Cardiac muscle cell (in vitro differentiated cells and primary cell): Measurements from ENCODE around the gene HDAC4. TPM values are rescaled to one million over a fixed set of nuclear protein-coding genes. Genes with fewer than 3 reads are reported as not detected.
A peak's percentile ranks its signal among the peaks of the same experiment; 100 is the strongest.

ENCODE experiments used
- DNase-seq, 2 donors: peaks; one replicate each; pipeline versions ENCODE4 v3.0.0 to v3.0.0-alpha.2; 2010 to 2017; ENCODE audit warnings: low read depth in 1 of 2, low spot score in 1 of 2
- H3K27ac ChIP-seq: fragments of 200-600 bp; sonication (generic); 2 replicates; pipeline ENCODE4 v1.5.1; 2016
- H3K27me3 ChIP-seq: fragments of 200-600 bp; sonication (generic); 2 replicates; pipeline ENCODE4 v1.6.0; 2016; ENCODE audit warnings: control low read depth
- H3K36me3 ChIP-seq: fragments of 200-600 bp; sonication (generic); 2 replicates; pipeline ENCODE4 v1.5.1; 2016; ENCODE audit warnings: control low read depth
- H3K4me1 ChIP-seq: fragments of 200-600 bp; sonication (generic); 2 replicates; pipeline ENCODE4 v1.8.1; 2017; ENCODE audit warnings: low read depth, mild to moderate bottlenecking, mixed run types
- H3K4me3 ChIP-seq: fragments of 200-600 bp; sonication (generic); 2 replicates; pipeline ENCODE4 v1.5.1; 2016; ENCODE audit warnings: mild to moderate bottlenecking
- H3K9me3 ChIP-seq: fragments of 200-600 bp; sonication (generic); 2 replicates; pipeline ENCODE4 v1.5.1; 2017; ENCODE audit warnings: low read depth, mild to moderate bottlenecking, control low read depth
- CTCF ChIP-seq: IDR thresholded peaks from 2 replicates; pipeline ENCODE4 v1.5.1; 2012; ENCODE audit warnings: low read depth, mild to moderate bottlenecking, low read length
- polyA plus RNA-seq: library from polyadenylated mRNA; unstranded; fragments of >200 nt; fragmentation: Nextera tagmentation; extraction: Ambion mirVana; gene quantifications from 2 replicates; pipeline ENCODE4 v1.2.1, GENCODE V29; 2016
- total RNA-seq: library from RNA; depleted of rRNA; stranded (reverse); fragments of >200 nt; gene quantifications from 2 replicates; pipeline ENCODE4 v1.2.3, GENCODE V29; 2016

Gene HDAC4
- total and polyA plus RNA-seq, 2 experiments from 2014 or later, result 7.0 to 41.6 TPM

- TF ChIP-seq CTCF, result peak; percentile 57
Measured at GRCh38 chr2:239361311-239361642, 39.5 kb downstream of the HDAC4 start.

GRCh38 chr2:239360421-239361310 lies 40.2 kb downstream of the HDAC4 start:
- Histone ChIP-seq H3K9me3 (no peaks in the 10 kb centered on the region), H3K27me3 (no peaks in the 10 kb centered on the region), H3K36me3 (no peaks in the 10 kb centered on the region), H3K4me1 (peaks cover 7% of the 10 kb centered on the region), H3K27ac (no peak overlapping the region), H3K4me3 (no peak overlapping the region)
- TF ChIP-seq CTCF, result no peak
- DNase-seq, result no peak

More at GRCh38 chr2:239361311-239361642, 39.5 kb downstream of the HDAC4 start:
- Histone ChIP-seq H3K27ac (no peak overlapping the region), H3K9me3 (no peaks in the 10 kb centered on the region), H3K27me3 (no peaks in the 10 kb centered on the region), H3K4me3 (no peak overlapping the region), H3K36me3 (no peaks in the 10 kb centered on the region), H3K4me1 (peaks cover 7% of the 10 kb centered on the region)
- peak; percentile 32 to 39 for DNase-seq

- Histone ChIP-seq H3K9me3 (no peaks in the 10 kb centered on the region), H3K27ac (no peak overlapping the region), H3K4me3 (no peak overlapping the region), H3K4me1 (peaks cover 7% of the 10 kb centered on the region), H3K27me3 (no peaks in the 10 kb centered on the region), H3K36me3 (no peaks in the 10 kb centered on the region)
- TF ChIP-seq CTCF, result no peak
- DNase-seq, result no peak
Measured at GRCh38 chr2:239360008-239360407, 40.8 kb downstream of the HDAC4 start.

DNA sequence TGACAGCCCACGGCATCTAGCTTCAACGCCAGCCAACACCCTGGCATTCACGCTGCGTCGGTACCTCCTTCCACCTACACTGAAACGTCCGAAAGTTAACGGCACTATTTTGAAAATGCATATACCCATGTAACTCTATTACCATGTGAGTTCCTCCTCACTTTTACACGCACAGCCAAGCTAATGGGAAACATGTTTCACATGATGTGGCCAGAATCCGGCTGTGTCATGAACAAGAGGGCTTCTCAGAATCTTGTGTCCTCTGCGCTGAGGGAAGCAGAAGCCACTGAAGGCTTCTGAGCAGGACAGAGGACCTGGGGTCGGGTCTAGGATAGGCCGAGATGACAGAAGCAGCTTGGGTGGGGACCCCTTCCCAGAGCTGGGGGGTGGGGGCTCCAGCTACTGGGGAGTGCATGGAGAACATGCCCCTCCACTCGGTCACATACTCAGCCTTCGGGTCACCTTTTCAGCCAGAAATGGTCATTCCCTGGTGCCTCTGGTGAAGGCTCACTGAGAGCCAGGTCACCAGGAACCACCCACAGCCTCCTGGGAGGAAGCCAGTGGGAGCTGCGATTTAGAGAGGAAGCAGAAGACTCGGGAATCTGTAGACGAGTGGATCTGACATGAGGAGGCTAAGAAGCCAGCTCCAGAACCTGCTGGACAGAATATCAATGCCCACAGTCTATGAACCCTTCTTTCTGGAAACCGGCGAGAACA lies 41.5 kb downstream of the HDAC4 start:
- DNase-seq, result no peak
- peaks cover 7% of the 10 kb centered on the region for H3K4me1 ChIP-seq
- H3K4me3 ChIP-seq, result no peak overlapping the region
- H3K27me3 ChIP-seq, result no peaks in the 10 kb centered on the region
- no peak for TF ChIP-seq CTCF
- H3K36me3 ChIP-seq, result no peaks in the 10 kb centered on the region
- H3K9me3 ChIP-seq, result no peaks in the 10 kb centered on the region
- H3K27ac ChIP-seq, result no peak overlapping the region

DNA sequence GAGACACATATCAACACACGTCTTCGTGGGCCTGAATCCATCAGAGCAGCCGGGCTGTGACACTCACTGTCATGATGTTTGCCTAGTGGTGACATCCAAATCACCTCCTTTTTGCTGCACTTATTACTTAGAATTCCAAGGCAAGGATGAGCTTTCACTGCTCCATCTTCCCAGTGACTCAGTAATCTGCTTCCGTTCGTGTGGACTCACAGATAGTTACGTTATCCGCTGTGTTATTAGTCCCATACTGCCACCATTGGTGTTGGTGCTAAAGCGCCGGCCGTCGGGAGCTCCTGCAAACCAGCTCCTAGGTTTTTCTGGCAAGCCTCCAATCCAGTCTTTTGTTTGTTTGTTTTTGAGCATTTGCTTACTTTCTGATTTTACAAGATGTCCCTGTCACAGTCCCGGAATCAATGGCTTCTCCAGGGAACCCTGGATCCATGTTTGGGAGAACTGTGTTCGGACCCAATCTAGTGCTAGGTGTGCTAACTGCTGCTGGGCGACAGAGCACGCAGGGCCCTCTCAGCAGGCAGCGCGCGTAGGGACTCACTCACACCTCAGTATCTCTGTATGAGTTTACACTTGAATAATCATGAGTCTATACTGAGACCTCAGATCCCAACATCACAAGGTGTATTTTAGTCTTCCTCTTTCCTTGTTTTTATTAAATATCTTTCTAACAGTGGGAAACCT lies 42.6 kb downstream of the HDAC4 start:
- peaks cover 7% of the 10 kb centered on the region for H3K4me1 ChIP-seq
- H3K4me3 ChIP-seq, result no peak overlapping the region
- no peaks in the 10 kb centered on the region for H3K9me3 ChIP-seq
- TF ChIP-seq CTCF, result no peak
- DNase-seq, result no peak
- H3K36me3 ChIP-seq, result no peaks in the 10 kb centered on the region
- H3K27ac ChIP-seq, result no peak overlapping the region
- no peaks in the 10 kb centered on the region for H3K27me3 ChIP-seq
